Retinal pigment epithelial cell (primary cell): ENCODE results near the gene ZNF138.
A peak's percentile ranks its signal among the peaks of the same experiment; 100 is the strongest.
"Not testable (repeated sequence)": the region's sequence is repeated elsewhere in the genome, so short reads cannot be mapped to it uniquely, and the experiment has no call there.

Experiments
- DNase-seq: peaks from one replicate; pipeline ENCODE4 v3.0.0-alpha.2; 2010; ENCODE audit warnings: low read depth
- H3K4me3 ChIP-seq: 2 replicates; pipeline ENCODE4 v1.5.1; 2011; ENCODE audit warnings: mild to moderate bottlenecking, low read length, control low read depth, moderate library complexity
- TF ChIP-seq, protein P1 (sequence below): conservative IDR thresholded peaks from 2 replicates; pipeline ENCODE4 v1.5.1; 2011; ENCODE audit warnings: low read depth, low read length, control low read depth, inconsistent platforms

ZNF138 gene

DNA sequence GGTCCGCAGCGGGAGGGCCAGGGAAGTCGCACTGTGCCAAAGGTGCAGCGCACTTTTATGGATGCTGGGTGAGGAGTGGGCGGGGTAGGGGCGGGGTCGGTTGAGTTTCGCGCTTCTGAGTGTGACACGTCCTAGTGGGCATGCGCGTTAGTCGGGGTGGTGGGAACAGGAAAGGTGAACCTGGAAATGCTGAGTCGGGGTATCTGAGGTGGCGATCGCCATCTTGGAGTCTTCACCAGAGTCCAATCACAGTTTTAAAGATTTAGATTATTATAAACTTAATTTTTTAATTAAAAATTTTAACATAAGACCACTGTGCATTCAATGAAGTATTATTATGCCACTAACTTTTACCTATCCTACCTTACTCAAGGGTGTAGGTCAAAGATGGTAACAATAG lies 45.7 kb downstream of the ZNF138 start:
- H3K4me3 ChIP-seq: no peak overlapping the region
- TF ChIP-seq, protein P1, sequence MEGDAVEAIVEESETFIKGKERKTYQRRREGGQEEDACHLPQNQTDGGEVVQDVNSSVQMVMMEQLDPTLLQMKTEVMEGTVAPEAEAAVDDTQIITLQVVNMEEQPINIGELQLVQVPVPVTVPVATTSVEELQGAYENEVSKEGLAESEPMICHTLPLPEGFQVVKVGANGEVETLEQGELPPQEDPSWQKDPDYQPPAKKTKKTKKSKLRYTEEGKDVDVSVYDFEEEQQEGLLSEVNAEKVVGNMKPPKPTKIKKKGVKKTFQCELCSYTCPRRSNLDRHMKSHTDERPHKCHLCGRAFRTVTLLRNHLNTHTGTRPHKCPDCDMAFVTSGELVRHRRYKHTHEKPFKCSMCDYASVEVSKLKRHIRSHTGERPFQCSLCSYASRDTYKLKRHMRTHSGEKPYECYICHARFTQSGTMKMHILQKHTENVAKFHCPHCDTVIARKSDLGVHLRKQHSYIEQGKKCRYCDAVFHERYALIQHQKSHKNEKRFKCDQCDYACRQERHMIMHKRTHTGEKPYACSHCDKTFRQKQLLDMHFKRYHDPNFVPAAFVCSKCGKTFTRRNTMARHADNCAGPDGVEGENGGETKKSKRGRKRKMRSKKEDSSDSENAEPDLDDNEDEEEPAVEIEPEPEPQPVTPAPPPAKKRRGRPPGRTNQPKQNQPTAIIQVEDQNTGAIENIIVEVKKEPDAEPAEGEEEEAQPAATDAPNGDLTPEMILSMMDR: no peak
- DNase-seq: no peak

DNA sequence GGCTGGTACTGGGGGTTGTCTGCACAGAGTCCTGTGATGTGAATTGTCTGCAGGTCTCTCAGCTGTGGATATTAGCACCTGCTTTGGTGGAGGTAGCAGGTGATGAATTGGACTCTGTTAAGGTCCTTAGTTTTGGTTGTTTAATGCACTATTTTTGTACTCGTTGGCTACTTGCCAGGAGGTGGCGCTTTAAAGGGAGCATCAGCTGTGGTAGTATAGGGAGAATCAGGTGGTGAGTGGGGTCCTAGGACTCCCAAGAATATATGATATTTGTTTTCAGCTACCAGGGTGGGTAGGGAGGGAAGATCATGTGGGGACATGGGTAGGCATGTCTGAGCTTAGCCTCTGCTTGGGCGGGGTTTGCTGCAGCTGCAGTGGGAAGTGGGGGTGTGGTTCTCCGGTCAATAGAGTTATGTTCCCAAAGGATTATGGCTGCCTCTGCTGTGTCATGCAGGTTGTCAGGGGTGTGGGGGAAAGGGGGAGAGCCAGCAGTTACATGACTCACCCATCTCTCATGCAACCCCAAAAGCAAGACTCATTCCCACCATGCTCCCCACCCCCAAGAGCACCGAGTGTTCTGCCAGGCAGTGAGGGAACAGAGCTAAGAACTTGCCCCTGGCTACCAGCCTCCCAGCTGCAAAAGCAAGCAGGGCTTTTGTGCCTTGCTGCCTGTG lies 55.2 kb downstream of the ZNF138 start:
- TF ChIP-seq, protein P1: no peak
- peak; percentile 84 for DNase-seq
- H3K4me3 ChIP-seq: no peak overlapping the region

DNA sequence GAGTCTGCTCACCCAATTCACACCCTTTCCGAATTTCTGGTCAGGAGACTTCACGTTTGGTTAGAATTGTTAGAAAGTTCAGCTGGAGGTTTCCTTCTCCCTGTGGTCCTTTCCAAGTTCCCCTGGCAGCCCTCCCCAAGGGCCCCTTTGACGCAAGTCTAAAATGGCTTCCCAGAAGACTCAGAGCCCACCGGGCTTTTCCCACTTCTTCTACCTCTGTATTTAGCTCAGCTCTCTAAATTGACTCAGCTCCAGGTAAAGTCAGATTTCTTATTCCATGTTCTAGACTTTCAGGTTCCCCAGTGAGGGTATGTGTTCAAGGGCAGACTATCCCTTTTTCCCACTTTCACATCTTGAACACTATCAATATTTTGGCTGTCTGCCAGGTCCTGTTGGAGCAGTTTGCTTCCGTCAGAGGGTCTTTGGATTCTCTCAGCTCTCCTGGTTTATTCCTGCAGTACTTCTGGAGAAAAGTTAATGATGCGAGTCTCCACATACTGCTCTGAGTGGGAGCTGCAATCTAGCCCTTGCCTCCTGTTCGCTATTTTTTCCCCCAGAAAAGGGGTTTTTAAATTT lies 55.8 kb downstream of the ZNF138 start:
- no peak overlapping the region for H3K4me3 ChIP-seq
- TF ChIP-seq, protein P1: no peak
- DNase-seq: no peak

DNA sequence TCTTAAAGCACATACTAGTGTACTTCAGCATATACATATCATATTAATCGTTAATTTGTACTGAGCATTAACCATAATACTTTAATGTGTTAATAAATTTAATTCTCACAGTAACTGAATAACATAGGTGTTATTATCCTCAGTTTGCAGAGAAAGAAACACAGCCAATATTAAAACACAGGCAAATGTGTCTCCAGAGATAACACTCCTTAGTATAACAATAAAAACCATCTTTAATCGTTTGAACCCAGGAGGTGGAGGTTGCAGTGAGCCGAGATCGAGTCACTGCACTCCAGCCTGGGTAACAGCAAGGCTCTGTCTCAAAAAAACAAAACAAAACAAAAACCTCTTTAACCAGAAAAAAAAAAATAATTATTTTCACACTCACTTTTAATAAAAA lies 59.5 kb downstream of the ZNF138 start:
- no peak overlapping the region for H3K4me3 ChIP-seq
- TF ChIP-seq, protein P1: no peak
- DNase-seq: no peak

DNA sequence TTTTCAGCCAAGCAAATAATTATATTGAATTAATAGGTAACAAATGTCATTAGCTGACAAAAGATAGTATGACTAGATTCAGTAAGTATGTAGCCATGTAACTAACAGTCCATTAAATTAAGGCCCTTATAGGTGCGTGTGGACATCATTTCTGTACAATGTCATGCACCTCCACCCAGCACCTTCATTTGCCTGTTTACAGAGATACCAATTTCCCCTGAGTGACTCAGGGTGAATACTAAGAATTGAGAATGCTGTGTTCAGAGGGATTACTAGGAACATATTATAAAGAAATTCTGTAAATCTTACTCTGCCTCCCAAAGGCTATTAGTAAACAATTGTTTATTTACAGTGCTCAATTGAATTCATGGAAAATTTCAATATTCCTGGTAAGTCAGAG lies 60.7 kb downstream of the ZNF138 start:
- no peak for DNase-seq
- TF ChIP-seq, protein P1: no peak
- no peak overlapping the region for H3K4me3 ChIP-seq

DNA sequence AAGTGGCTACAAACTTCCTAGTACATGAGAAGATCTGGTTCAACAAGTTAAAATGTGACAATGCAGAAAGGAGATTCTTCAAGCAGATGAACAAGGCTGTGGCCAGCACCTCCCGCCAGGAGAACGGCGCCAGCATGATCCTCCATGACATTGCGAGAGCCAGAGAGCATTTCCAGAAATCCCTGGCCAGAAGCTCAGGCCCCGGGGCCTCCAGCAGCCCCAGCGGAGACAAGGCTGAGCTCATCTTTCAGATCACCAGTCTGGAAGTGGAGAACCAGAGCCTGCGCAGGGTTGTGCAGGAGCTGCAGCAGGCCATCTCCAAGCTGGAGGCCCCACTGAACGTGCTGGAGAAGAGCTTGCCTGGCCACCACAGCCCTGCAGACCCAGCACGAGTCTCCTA lies 68.8 kb downstream of the ZNF138 start:
- H3K4me3 ChIP-seq: no peak overlapping the region
- TF ChIP-seq, protein P1: no peak
- DNase-seq: no peak

DNA sequence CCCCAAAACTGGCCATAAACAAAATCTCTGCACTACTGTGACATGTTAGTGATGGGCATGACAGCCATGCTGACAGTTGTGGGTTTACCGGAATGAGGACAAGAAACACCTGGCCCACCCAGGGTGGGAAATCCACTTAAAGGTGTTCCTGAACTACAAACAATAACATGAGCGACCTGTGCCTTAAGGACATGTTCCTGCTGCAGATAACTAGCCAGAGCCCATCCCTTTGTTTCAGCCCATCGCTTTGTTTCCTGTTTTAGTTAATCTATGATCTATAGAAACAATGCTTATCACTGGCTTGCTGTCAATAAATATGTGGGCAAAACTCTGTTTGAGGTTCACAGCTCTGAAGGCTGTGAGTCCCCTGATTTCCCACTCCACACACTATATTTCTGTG lies 69.3 kb downstream of the ZNF138 start:
- not testable (repeated sequence) for DNase-seq, H3K4me3 ChIP-seq
